Smooth muscle cell (in vitro differentiated cells): ENCODE results near the gene CREG2. TPM values are rescaled to one million over a fixed set of nuclear protein-coding genes. Genes with fewer than 3 reads are reported as not detected.
A peak's percentile ranks its signal among the peaks of the same experiment; 100 is the strongest.
"Not testable (repeated sequence)": the region's sequence is repeated elsewhere in the genome, so short reads cannot be mapped to it uniquely, and the experiment has no call there.

Source experiments
- DNase-seq: peaks from one replicate; lab custom pipeline; 2025; ENCODE audit not compliant: unreplicated experiment; lab: John Stamatoyannopoulos, UW
- H2AFZ ChIP-seq: fragments of 200-600 bp; sonication (generic); 2 replicates; pipeline ENCODE4 v1.6.0; 2016; ENCODE audit warnings: antibody characterized with exemption, low read depth, mild to moderate bottlenecking
- H3F3A ChIP-seq: fragments of 200-600 bp; sonication (generic); 2 replicates; pipeline ENCODE4 v1.6.0; 2017; ENCODE audit warnings: antibody characterized with exemption, low read depth
- H3K27ac ChIP-seq: fragments of 200-600 bp; sonication (generic); 2 replicates; pipeline ENCODE4 v1.5.1; 2016; ENCODE audit warnings: low read depth, mild to moderate bottlenecking
- H3K27me3 ChIP-seq: fragments of 200-600 bp; sonication (generic); 2 replicates; pipeline ENCODE4 v1.6.1; 2016; ENCODE audit warnings: low read depth, mild to moderate bottlenecking
- H3K36me3 ChIP-seq: fragments of 200-600 bp; sonication (generic); 2 replicates; pipeline ENCODE4 v1.5.1; 2016; ENCODE audit warnings: low read depth
- H3K4me1 ChIP-seq: fragments of 200-600 bp; sonication (generic); 2 replicates; pipeline ENCODE4 v1.5.1; 2016; ENCODE audit warnings: low read depth
- H3K4me2 ChIP-seq: fragments of 200-600 bp; sonication (generic); 2 replicates; pipeline ENCODE4 v1.6.0; 2016; ENCODE audit warnings: mild to moderate bottlenecking
- H3K4me3 ChIP-seq: fragments of 200-600 bp; sonication (generic); 2 replicates; pipeline ENCODE4 v1.5.1; 2016; ENCODE audit warnings: mild to moderate bottlenecking
- H3K79me2 ChIP-seq: fragments of 200-600 bp; sonication (generic); 2 replicates; pipeline ENCODE4 v1.6.0; 2016; ENCODE audit warnings: low read depth, mild to moderate bottlenecking
- H3K9ac ChIP-seq: fragments of 200-600 bp; sonication (generic); 2 replicates; pipeline ENCODE4 v1.6.0; 2016; ENCODE audit warnings: low read depth
- H3K9me3 ChIP-seq: fragments of 200-600 bp; sonication (generic); replicated peaks from 2 replicates; pipeline ENCODE4 v1.5.1; 2016; ENCODE audit warnings: low read depth
- H4K20me1 ChIP-seq: fragments of 200-600 bp; sonication (generic); 2 replicates; pipeline ENCODE4 v1.6.0; 2016; ENCODE audit warnings: low read depth
- WGBS: methylation state at CpG from one replicate; pipeline ENCODE4 v1.1.7; 2016; ENCODE audit warnings: low lambda C conversion rate; 5-methylcytosine and 5-hydroxymethylcytosine counted together
- polyA plus RNA-seq: library from polyadenylated mRNA; unstranded; fragments of >200 nt; fragmentation: Nextera tagmentation; extraction: Ambion mirVana; gene quantifications from 2 replicates; pipeline ENCODE4 v1.2.1, GENCODE V29; 2016
- total RNA-seq: library from RNA; depleted of rRNA; stranded (reverse); fragments of >200 nt; gene quantifications from 2 replicates; pipeline ENCODE4 v1.2.3, GENCODE V29; 2014
- TF ChIP-seq, protein P1 (sequence below): fragments of 200-600 bp; sonication (generic); IDR thresholded peaks from 2 replicates; pipeline ENCODE4 v1.5.1; 2017; ENCODE audit warnings: borderline replicate concordance, mild to moderate bottlenecking, antibody characterized with exemption; ENCODE audit not compliant: insufficient read depth, poor library complexity, severe bottlenecking

CREG2 gene
- total and polyA plus RNA-seq, 2 experiments from 2014 or later: 0.62 to 1.2 TPM

DNA sequence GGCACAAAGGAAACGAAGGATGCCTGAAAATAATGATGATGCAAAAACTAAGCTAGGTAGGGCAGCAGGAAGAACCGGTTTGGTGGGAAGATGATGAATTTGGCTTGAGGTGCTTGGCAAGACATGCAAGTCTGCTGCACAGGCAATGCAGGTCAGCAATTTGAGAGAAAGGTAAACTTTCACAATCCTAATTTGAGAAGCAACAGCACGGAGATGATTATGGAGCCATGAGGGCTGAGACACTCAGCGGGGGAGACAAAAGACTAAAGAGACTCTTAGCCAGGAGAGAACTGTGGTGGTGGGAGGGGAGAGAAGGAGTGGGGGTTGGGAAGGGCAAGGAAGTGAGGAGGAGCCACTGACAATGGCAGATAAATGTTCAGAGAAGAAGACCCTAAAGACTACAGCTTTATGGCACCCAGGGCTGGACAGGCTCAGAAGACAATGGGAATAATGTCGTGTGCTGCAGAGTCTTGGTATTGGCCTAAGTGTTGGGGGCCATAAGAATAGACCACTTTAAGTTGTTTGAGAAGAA, 59.4 kb downstream of the CREG2 start:
- Histone ChIP-seq H3F3A (no peaks in the 10 kb centered on the region), H3K4me2 (peak overlapping the region; percentile 43), H2AFZ (peak overlapping the region; percentile 40), H3K36me3 (no peaks in the 10 kb centered on the region), H3K27me3 (no peaks in the 10 kb centered on the region), H3K4me3 (no peak overlapping the region), H3K9ac (no peak overlapping the region), H3K4me1 (peaks cover 11% of the 10 kb centered on the region), H3K9me3 (peaks cover 5% of the 10 kb centered on the region), H3K27ac (peak overlapping the region; percentile 64), H3K79me2 (no peaks in the 10 kb centered on the region), H4K20me1 (no peaks in the 10 kb centered on the region)
- no peak for DNase-seq
- 57% methylated on average over 5 of the region's 5 CpGs for WGBS
- TF ChIP-seq, protein P1, sequence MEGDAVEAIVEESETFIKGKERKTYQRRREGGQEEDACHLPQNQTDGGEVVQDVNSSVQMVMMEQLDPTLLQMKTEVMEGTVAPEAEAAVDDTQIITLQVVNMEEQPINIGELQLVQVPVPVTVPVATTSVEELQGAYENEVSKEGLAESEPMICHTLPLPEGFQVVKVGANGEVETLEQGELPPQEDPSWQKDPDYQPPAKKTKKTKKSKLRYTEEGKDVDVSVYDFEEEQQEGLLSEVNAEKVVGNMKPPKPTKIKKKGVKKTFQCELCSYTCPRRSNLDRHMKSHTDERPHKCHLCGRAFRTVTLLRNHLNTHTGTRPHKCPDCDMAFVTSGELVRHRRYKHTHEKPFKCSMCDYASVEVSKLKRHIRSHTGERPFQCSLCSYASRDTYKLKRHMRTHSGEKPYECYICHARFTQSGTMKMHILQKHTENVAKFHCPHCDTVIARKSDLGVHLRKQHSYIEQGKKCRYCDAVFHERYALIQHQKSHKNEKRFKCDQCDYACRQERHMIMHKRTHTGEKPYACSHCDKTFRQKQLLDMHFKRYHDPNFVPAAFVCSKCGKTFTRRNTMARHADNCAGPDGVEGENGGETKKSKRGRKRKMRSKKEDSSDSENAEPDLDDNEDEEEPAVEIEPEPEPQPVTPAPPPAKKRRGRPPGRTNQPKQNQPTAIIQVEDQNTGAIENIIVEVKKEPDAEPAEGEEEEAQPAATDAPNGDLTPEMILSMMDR: no peak

DNA sequence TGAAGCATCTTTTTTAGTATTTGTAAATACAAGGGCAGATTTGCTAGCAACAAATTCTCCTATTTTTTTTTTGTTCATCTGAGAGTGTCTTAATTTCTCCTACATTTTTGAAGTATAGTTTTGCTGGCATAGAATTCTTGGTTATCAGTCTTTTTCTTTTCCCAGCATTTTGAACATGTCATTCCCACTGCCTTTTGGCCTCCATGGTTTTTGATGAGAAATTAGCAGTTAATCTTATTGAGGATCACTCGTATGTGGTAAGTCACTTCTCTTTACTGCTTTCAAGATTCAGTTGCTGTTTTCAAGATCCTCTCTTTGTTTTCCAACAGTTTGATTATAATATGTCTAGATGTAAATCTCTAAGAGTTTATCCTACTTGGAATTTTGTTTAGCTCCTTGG, 61.9 kb downstream of the CREG2 start:
- H3F3A ChIP-seq: no peaks in the 10 kb centered on the region
- H2AFZ ChIP-seq: no peak overlapping the region
- no peaks in the 10 kb centered on the region for H3K36me3 ChIP-seq
- H3K4me3 ChIP-seq: no peak overlapping the region
- no peaks in the 10 kb centered on the region for H3K27me3 ChIP-seq
- H4K20me1 ChIP-seq: no peaks in the 10 kb centered on the region
- 95% methylated on average over 1 of the region's 1 CpG for WGBS
- H3K4me1 ChIP-seq: peaks cover 8% of the 10 kb centered on the region
- TF ChIP-seq, protein P1: no peak
- H3K9me3 ChIP-seq: peaks cover 5% of the 10 kb centered on the region
- H3K9ac ChIP-seq: no peak overlapping the region
- no peaks in the 10 kb centered on the region for H3K79me2 ChIP-seq
- no peak for DNase-seq
- H3K4me2 ChIP-seq: no peak overlapping the region
- H3K27ac ChIP-seq: no peak overlapping the region

DNA sequence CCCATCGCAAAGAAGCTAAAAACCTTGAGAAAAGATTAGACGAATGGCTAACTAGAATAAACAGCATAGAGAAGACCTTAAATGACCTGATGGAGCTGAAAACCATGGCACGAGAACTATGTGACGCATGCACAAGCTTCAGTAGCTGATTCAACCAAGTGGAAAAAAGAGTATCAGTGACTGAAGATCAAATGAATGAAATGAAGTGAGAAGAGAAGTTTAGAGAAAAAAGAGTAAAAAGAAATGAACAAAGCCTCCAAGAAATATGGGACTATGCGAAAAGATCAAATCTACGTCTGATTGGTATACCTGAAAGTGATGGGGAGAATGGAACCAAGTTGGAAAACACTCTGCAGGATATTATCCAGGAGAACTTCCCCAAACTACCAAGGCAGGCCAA, 70.7 kb downstream of the CREG2 start:
- H3K27ac ChIP-seq, H3K27me3 ChIP-seq, H3K4me3 ChIP-seq, DNase-seq, H2AFZ ChIP-seq, H3K36me3 ChIP-seq, H3F3A ChIP-seq, H3K9me3 ChIP-seq, H3K4me2 ChIP-seq, H3K79me2 ChIP-seq, H3K9ac ChIP-seq, H4K20me1 ChIP-seq, H3K4me1 ChIP-seq: not testable (repeated sequence)
- 98% methylated on average over 6 of the region's 6 CpGs for WGBS

DNA sequence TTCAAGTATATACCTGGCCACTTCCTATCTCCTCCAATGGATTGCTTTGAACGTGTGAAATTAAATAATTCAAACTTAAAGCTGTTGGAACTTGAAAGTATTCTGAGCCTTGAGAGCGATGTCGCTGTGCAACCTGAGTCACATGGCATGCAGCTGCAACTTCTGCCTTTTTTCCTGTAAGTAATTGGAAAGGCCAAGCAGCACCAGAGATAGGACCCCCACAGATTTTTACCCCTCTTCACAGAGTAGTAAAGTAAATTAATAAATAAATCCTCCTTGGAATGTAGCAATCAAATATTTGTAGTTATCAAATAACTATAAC, 75.6 kb downstream of the CREG2 start:
- TF ChIP-seq, protein P1: no peak
- H3F3A ChIP-seq: no peaks in the 10 kb centered on the region
- no peaks in the 10 kb centered on the region for H3K9me3 ChIP-seq
- H3K9ac ChIP-seq: no peak overlapping the region
- no peak overlapping the region for H3K27ac ChIP-seq
- H3K4me2 ChIP-seq: no peak overlapping the region
- H3K4me3 ChIP-seq: no peak overlapping the region
- H3K4me1 ChIP-seq: no peaks in the 10 kb centered on the region
- H4K20me1 ChIP-seq: peaks cover 8% of the 10 kb centered on the region
- WGBS: 86% methylated on average over 3 of the region's 3 CpGs
- H3K36me3 ChIP-seq: no peaks in the 10 kb centered on the region
- H3K79me2 ChIP-seq: peaks cover 10% of the 10 kb centered on the region
- no peak overlapping the region for H2AFZ ChIP-seq
- no peaks in the 10 kb centered on the region for H3K27me3 ChIP-seq
- DNase-seq: no peak
